ENCODE measurements around the gene PARVA.

PARVA gene

DNA sequence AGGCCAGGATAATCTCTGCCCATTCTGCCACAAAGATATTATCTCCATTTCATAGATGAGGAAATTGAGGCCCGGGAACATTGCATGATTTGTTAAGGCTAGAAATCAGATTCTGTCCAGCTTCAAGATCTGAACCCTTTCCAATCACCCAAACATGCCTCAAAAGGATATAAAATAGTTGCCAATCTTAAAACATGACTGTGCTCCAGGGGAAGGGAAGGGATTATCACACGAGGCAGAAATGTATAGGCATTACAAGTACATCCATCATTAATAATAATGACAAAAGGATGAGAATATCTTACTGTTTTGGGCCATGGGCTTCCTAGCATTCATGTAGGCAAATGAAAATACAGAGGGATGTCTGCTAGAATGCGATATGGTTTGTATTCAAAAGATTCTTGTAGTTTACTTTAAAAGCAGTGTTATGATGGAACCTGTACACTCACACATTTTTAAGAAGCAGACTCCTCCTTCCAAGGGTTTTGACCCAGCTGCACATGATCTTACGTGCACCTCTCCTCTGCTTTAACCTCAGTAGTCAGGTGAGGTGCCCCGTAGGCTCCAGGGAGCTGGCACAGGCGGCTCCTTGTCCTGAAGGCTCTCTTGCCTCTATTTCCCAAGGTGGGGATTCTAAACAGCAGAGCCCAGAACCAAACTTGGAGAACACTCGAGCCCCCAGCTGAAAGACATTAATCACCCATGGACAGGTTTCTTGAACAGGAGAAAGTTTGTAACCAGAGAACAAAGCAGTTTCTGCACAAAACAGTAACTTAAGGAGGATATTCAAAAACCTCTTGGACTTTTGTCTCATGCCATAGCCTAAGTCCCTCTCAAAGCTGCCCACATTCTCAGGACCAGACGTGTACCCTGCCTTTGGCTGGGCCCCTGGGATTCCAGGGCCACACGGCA, 36.0 kb downstream of the PARVA start:
- no peak overlapping the region for H3K4me3 ChIP-seq (ENCODE audit: low read depth, low read length)
- TF ChIP-seq, protein P1, sequence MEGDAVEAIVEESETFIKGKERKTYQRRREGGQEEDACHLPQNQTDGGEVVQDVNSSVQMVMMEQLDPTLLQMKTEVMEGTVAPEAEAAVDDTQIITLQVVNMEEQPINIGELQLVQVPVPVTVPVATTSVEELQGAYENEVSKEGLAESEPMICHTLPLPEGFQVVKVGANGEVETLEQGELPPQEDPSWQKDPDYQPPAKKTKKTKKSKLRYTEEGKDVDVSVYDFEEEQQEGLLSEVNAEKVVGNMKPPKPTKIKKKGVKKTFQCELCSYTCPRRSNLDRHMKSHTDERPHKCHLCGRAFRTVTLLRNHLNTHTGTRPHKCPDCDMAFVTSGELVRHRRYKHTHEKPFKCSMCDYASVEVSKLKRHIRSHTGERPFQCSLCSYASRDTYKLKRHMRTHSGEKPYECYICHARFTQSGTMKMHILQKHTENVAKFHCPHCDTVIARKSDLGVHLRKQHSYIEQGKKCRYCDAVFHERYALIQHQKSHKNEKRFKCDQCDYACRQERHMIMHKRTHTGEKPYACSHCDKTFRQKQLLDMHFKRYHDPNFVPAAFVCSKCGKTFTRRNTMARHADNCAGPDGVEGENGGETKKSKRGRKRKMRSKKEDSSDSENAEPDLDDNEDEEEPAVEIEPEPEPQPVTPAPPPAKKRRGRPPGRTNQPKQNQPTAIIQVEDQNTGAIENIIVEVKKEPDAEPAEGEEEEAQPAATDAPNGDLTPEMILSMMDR (IDR thresholded peaks at IDR 0.05; ENCODE audit: borderline replicate concordance, insufficient read depth, low read depth, low read length) = no peak

DNA sequence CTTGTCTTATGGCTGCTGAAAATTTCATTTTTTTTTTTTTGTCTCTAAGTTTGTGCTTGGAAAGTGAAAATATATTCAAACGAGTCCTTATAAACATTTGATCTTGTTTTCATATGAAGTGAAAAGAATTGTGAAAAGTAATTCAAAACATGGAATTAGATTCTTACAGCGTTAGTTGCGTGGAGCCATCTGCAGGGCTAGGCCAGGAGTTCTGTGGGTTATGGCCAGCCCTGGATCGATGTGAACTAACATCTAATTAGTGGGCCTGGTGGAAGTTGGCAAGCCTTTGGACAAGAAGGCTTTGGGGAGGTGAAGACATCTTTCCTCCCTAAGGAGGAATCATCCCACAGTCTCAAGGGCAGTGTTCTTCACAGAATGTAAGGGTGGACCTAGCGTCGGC, 37.2 kb downstream of the PARVA start:
- TF ChIP-seq, protein P1 (IDR thresholded peaks at IDR 0.05; ENCODE audit: borderline replicate concordance, insufficient read depth, low read depth, low read length) = no peak
- H3K4me3 ChIP-seq (ENCODE audit: low read depth, low read length) = no peak overlapping the region

- H3K4me3 ChIP-seq (ENCODE audit: low read depth, low read length) = no peak overlapping the region
- TF ChIP-seq, protein P1 (IDR thresholded peaks at IDR 0.05; ENCODE audit: borderline replicate concordance, insufficient read depth, low read depth, low read length) = no peak
Measured at GRCh38 chr11:12415342-12415966, 38.1 kb downstream of the PARVA start.

GRCh38 chr11:12416552-12416951, 39.2 kb downstream of the PARVA start:
- no peak overlapping the region for H3K4me3 ChIP-seq (ENCODE audit: low read depth, low read length)
- TF ChIP-seq, protein P1 (IDR thresholded peaks at IDR 0.05; ENCODE audit: borderline replicate concordance, insufficient read depth, low read depth, low read length) = no peak

- TF ChIP-seq, protein P1 (IDR thresholded peaks at IDR 0.05; ENCODE audit: borderline replicate concordance, insufficient read depth, low read depth, low read length) = no peak
- no peak overlapping the region for H3K4me3 ChIP-seq (ENCODE audit: low read depth, low read length)
Measured at GRCh38 chr11:12417691-12418611, 40.6 kb downstream of the PARVA start.

GRCh38 chr11:12420040-12420439, 42.7 kb downstream of the PARVA start:
- no peak overlapping the region for H3K4me3 ChIP-seq (ENCODE audit: low read depth, low read length)
- TF ChIP-seq, protein P1 (IDR thresholded peaks at IDR 0.05; ENCODE audit: borderline replicate concordance, insufficient read depth, low read depth, low read length) = no peak
